GM23338 (cell line): ENCODE measurements around the gene BIN1. TPM values are rescaled to one million over a fixed set of nuclear protein-coding genes. Genes with fewer than 3 reads are reported as not detected.

Experiments used
- ATAC-seq: fragments of 200-7000 bp; cut with Tn5 transposase; 3 replicates; pipeline ENCODE4 v1.9.1; 2020
- DNase-seq: peaks from one replicate; pipeline ENCODE4 v3.0.0-alpha.2; 2015; ENCODE audit warnings: low spot score
- H2AFZ ChIP-seq: fragments of 200-600 bp; sonication (generic); 2 replicates; pipeline ENCODE4 v1.8.0; 2016; ENCODE audit warnings: antibody characterized with exemption, mild to moderate bottlenecking, moderate library complexity
- H3F3A ChIP-seq: fragments of 200-600 bp; sonication (generic); replicated peaks from 2 replicates; pipeline ENCODE4 v1.8.0; 2017; ENCODE audit warnings: antibody characterized with exemption, mixed run types, low read depth
- H3K27ac ChIP-seq: fragments of 200-600 bp; sonication (generic); 2 replicates; pipeline ENCODE4 v1.6.1; 2016; ENCODE audit warnings: low read depth
- H3K27me3 ChIP-seq: fragments of 200-600 bp; sonication (generic); 2 replicates; pipeline ENCODE4 v1.8.0; 2016; ENCODE audit warnings: mild to moderate bottlenecking, mixed run types, moderate library complexity; ENCODE audit not compliant: insufficient read depth
- H3K36me3 ChIP-seq: fragments of 200-600 bp; sonication (generic); 2 replicates; pipeline ENCODE4 v1.8.0; 2016; ENCODE audit warnings: mild to moderate bottlenecking; ENCODE audit not compliant: insufficient read depth
- H3K4me1 ChIP-seq: fragments of 200-600 bp; sonication (generic); 2 replicates; pipeline ENCODE4 v1.8.0; 2016; ENCODE audit warnings: mild to moderate bottlenecking, moderate library complexity; ENCODE audit not compliant: insufficient read depth
- H3K4me2 ChIP-seq: fragments of 200-600 bp; sonication (generic); 2 replicates; pipeline ENCODE4 v1.7.1; 2017; ENCODE audit warnings: mixed run types
- H3K4me3 ChIP-seq: fragments of 200-600 bp; sonication (generic); 2 replicates; pipeline ENCODE4 v1.6.1; 2016; ENCODE audit warnings: mixed run types
- H3K79me2 ChIP-seq: fragments of 200-600 bp; sonication (generic); replicated peaks from 2 replicates; pipeline ENCODE4 v1.8.0; 2017; ENCODE audit warnings: mild to moderate bottlenecking; ENCODE audit not compliant: insufficient read depth
- H3K9me2 ChIP-seq: fragments of 200-600 bp; sonication (generic); 2 replicates; pipeline ENCODE4 v1.8.0; 2017; ENCODE audit not compliant: insufficient read depth
- H4K20me1 ChIP-seq: fragments of 200-600 bp; sonication (generic); replicated peaks from 2 replicates; pipeline ENCODE4 v1.8.0; 2017; ENCODE audit warnings: mild to moderate bottlenecking; ENCODE audit not compliant: insufficient read depth
- H3K27ac Mint-ChIP-seq: 2 replicates; pipeline ENCODE4 v1.8.0; 2020; ENCODE audit warnings: inconsistent platforms, mild to moderate bottlenecking, moderate library complexity, mixed read lengths
- H3K27me3 Mint-ChIP-seq: 3 replicates; pipeline ENCODE4 v1.8.0; 2022; ENCODE audit warnings: low read depth, mild to moderate bottlenecking, moderate library complexity, mixed read lengths, inconsistent platforms; ENCODE audit not compliant: insufficient read depth, poor library complexity
- H3K36me3 Mint-ChIP-seq: 3 replicates; pipeline ENCODE4 v1.8.0; 2021; ENCODE audit warnings: low read depth, mild to moderate bottlenecking, inconsistent platforms, moderate library complexity, mixed read lengths
- H3K4me1 Mint-ChIP-seq: 3 replicates; pipeline ENCODE4 v1.8.0; 2020; ENCODE audit warnings: mild to moderate bottlenecking, inconsistent platforms, mixed read lengths
- H3K4me3 Mint-ChIP-seq: 3 replicates; pipeline ENCODE4 v1.8.0; 2021; ENCODE audit warnings: moderate library complexity, mild to moderate bottlenecking, inconsistent platforms, mixed read lengths
- H3K9me3 Mint-ChIP-seq: 3 replicates; pipeline ENCODE4 v1.8.0; 2020; ENCODE audit warnings: moderate library complexity, mild to moderate bottlenecking, inconsistent platforms, mixed read lengths
- CREB1 ChIP-seq: fragments of 250-450 bp; sonication (Bioruptor Pico); IDR thresholded peaks from 2 replicates; pipeline ENCODE4 v1.5.0; 2020; ENCODE audit warnings: low read depth, mild to moderate bottlenecking, moderate library complexity
- ETS1 ChIP-seq: IDR thresholded peaks from 2 replicates; pipeline ENCODE4 v1.6.1; 2016; ENCODE audit warnings: antibody characterized with exemption
- EZH2 ChIP-seq: fragments of 200-600 bp; sonication (generic); IDR thresholded peaks from one replicate; pipeline ENCODE4 v1.8.0; 2017; ENCODE audit warnings: antibody characterized with exemption, mild to moderate bottlenecking, low read depth; ENCODE audit not compliant: unreplicated experiment
- EZH2phosphoT487 ChIP-seq: fragments of 200-600 bp; sonication (generic); IDR thresholded peaks from one replicate; pipeline ENCODE4 v1.8.1; 2018; ENCODE audit warnings: antibody characterized with exemption; ENCODE audit not compliant: unreplicated experiment
- NANOG ChIP-seq: IDR thresholded peaks from 2 replicates; pipeline ENCODE4 v1.6.1; 2016; ENCODE audit warnings: antibody characterized with exemption, borderline replicate concordance
- STAT1 ChIP-seq: IDR thresholded peaks from one replicate; pipeline ENCODE4 v1.6.1; 2016; ENCODE audit warnings: antibody characterized with exemption; ENCODE audit not compliant: unreplicated experiment
- polyA plus RNA-seq: library from polyadenylated mRNA; unstranded; fragments of >200 nt; fragmentation: Nextera tagmentation; extraction: Ambion mirVana; gene quantifications from 2 replicates; pipeline ENCODE4 v1.2.1, GENCODE V29; 2016
- total RNA-seq: library from RNA; depleted of rRNA; stranded (reverse); fragments of >200 nt; shearing (Covaris generic); gene quantifications from 2 replicates; pipeline ENCODE4 v1.2.3, GENCODE V29; 2014
- TF ChIP-seq, protein P1 (sequence below): IDR thresholded peaks from one replicate; pipeline ENCODE4 v1.6.1; 2018; ENCODE audit warnings: antibody characterized with exemption; ENCODE audit not compliant: unreplicated experiment
- TF ChIP-seq, protein P2 (sequence below): fragments of 250-450 bp; sonication (Bioruptor Pico); IDR thresholded peaks from 2 replicates; pipeline ENCODE4 v1.5.0; 2020; ENCODE audit warnings: mild to moderate bottlenecking, moderate library complexity

BIN1 gene
- total and polyA plus RNA-seq, 2 experiments from 2014 or later = 30.1 to 56.4 TPM

DNA sequence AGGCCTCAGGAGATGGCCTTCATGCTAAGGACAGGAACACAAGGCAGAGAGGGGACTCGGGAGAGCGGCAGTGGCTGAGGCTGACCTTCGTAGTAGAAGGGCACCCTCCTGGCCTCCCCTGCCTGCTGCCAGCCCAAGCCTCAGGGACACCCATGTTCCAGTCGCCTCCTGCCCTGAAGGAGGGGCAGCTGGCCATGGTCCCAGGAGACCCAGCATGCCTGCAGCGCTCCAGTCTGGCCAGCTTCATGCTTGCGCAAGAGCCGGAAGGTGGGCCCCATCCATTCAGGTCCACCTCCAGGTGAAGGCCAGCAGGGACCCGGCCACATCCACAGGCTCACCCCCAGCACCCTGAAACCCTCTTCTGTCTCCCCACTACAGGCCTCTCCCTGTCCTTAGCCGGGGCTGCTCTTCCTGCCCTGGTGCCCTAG, 35.0 kb downstream of the BIN1 start (continued):
- TF ChIP-seq, protein P1, sequence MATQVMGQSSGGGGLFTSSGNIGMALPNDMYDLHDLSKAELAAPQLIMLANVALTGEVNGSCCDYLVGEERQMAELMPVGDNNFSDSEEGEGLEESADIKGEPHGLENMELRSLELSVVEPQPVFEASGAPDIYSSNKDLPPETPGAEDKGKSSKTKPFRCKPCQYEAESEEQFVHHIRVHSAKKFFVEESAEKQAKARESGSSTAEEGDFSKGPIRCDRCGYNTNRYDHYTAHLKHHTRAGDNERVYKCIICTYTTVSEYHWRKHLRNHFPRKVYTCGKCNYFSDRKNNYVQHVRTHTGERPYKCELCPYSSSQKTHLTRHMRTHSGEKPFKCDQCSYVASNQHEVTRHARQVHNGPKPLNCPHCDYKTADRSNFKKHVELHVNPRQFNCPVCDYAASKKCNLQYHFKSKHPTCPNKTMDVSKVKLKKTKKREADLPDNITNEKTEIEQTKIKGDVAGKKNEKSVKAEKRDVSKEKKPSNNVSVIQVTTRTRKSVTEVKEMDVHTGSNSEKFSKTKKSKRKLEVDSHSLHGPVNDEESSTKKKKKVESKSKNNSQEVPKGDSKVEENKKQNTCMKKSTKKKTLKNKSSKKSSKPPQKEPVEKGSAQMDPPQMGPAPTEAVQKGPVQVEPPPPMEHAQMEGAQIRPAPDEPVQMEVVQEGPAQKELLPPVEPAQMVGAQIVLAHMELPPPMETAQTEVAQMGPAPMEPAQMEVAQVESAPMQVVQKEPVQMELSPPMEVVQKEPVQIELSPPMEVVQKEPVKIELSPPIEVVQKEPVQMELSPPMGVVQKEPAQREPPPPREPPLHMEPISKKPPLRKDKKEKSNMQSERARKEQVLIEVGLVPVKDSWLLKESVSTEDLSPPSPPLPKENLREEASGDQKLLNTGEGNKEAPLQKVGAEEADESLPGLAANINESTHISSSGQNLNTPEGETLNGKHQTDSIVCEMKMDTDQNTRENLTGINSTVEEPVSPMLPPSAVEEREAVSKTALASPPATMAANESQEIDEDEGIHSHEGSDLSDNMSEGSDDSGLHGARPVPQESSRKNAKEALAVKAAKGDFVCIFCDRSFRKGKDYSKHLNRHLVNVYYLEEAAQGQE = no peak

DNA sequence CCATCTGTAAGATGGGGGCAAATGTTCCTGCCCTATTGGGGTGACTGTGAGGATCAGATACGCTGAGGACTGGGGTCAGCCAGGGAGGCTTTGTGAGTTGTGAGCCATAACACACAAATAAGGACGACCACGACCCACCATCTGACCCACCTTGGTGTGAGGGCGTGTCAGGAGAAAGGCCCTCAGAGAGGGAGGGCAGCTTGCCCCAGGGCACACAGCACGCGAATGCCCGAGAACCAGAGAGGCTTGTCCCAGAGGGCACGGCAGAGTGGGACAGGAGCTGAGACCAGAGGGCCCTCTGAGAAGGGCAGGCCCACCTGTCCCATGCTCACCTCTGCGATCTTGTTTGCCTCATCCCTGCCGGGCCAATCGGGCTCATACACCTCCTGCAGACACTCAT, 36.7 kb downstream of the BIN1 start:
- no peak overlapping the region for H3K4me3 Mint-ChIP-seq
- no peak overlapping the region for H3K4me3 ChIP-seq
- no peak overlapping the region for H3K27ac ChIP-seq
- H3K4me2 ChIP-seq = no peak overlapping the region
- no peaks in the 10 kb centered on the region for H3F3A ChIP-seq
- ATAC-seq (no peak), DNase-seq (no peak)
- TF ChIP-seq ETS1 (no peak), EZH2phosphoT487 (no peak), EZH2 (no peak), CREB1 (no peak), NANOG (no peak), STAT1 (no peak)
- TF ChIP-seq, protein P2, sequence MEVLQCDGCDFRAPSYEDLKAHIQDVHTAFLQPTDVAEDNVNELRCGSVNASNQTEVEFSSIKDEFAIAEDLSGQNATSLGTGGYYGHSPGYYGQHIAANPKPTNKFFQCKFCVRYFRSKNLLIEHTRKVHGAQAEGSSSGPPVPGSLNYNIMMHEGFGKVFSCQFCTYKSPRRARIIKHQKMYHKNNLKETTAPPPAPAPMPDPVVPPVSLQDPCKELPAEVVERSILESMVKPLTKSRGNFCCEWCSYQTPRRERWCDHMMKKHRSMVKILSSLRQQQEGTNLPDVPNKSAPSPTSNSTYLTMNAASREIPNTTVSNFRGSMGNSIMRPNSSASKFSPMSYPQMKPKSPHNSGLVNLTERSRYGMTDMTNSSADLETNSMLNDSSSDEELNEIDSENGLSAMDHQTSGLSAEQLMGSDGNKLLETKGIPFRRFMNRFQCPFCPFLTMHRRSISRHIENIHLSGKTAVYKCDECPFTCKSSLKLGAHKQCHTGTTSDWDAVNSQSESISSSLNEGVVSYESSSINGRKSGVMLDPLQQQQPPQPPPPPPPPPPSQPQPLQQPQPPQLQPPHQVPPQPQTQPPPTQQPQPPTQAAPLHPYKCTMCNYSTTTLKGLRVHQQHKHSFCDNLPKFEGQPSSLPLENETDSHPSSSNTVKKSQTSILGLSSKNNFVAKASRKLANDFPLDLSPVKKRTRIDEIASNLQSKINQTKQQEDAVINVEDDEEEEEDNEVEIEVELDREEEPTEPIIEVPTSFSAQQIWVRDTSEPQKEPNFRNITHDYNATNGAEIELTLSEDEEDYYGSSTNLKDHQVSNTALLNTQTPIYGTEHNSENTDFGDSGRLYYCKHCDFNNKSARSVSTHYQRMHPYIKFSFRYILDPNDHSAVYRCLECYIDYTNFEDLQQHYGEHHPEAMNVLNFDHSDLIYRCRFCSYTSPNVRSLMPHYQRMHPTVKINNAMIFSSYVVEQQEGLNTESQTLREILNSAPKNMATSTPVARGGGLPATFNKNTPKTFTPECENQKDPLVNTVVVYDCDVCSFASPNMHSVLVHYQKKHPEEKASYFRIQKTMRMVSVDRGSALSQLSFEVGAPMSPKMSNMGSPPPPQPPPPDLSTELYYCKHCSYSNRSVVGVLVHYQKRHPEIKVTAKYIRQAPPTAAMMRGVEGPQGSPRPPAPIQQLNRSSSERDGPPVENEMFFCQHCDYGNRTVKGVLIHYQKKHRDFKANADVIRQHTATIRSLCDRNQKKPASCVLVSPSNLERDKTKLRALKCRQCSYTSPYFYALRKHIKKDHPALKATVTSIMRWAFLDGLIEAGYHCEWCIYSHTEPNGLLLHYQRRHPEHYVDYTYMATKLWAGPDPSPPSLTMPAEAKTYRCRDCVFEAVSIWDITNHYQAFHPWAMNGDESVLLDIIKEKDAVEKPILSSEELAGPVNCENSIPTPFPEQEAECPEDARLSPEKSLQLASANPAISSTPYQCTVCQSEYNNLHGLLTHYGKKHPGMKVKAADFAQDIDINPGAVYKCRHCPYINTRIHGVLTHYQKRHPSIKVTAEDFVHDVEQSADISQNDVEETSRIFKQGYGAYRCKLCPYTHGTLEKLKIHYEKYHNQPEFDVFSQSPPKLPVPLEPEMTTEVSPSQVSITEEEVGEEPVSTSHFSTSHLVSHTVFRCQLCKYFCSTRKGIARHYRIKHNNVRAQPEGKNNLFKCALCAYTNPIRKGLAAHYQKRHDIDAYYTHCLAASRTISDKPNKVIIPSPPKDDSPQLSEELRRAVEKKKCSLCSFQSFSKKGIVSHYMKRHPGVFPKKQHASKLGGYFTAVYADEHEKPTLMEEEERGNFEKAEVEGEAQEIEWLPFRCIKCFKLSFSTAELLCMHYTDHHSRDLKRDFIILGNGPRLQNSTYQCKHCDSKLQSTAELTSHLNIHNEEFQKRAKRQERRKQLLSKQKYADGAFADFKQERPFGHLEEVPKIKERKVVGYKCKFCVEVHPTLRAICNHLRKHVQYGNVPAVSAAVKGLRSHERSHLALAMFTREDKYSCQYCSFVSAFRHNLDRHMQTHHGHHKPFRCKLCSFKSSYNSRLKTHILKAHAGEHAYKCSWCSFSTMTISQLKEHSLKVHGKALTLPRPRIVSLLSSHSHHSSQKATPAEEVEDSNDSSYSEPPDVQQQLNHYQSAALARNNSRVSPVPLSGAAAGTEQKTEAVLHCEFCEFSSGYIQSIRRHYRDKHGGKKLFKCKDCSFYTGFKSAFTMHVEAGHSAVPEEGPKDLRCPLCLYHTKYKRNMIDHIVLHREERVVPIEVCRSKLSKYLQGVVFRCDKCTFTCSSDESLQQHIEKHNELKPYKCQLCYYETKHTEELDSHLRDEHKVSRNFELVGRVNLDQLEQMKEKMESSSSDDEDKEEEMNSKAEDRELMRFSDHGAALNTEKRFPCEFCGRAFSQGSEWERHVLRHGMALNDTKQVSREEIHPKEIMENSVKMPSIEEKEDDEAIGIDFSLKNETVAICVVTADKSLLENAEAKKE = no peak
- TF ChIP-seq, protein P1 = no peak
- peaks cover 15% of the 10 kb centered on the region for H3K27me3 Mint-ChIP-seq
- no peaks in the 10 kb centered on the region for H4K20me1 ChIP-seq
- no peaks in the 10 kb centered on the region for H3K27me3 ChIP-seq
- no peaks in the 10 kb centered on the region for H3K9me3 Mint-ChIP-seq
- no peak overlapping the region for H2AFZ ChIP-seq
- H3K4me1 ChIP-seq = no peaks in the 10 kb centered on the region
- peaks cover 18% of the 10 kb centered on the region for H3K36me3 Mint-ChIP-seq
- H3K9me2 ChIP-seq = no peaks in the 10 kb centered on the region
- no peak overlapping the region for H3K27ac Mint-ChIP-seq
- H3K36me3 ChIP-seq = no peaks in the 10 kb centered on the region
- H3K4me1 Mint-ChIP-seq = peaks cover 8% of the 10 kb centered on the region; the same call in 2 of the 3 replicates
- no peaks in the 10 kb centered on the region for H3K79me2 ChIP-seq
